ENCODE results near the gene PLEKHF1.

PLEKHF1 gene

GRCh38 chr19:29711584-29712132 is 46.4 kb downstream of the PLEKHF1 start:
- TF ChIP-seq POLR2AphosphoS5 (IDR thresholded peaks at IDR 0.05; ENCODE audit: low read depth, low read length) (no peak), TAF1 (IDR thresholded peaks at IDR 0.05; ENCODE audit: borderline replicate concordance, low read depth, low read length) (no peak), POLR2A (IDR thresholded peaks at IDR 0.05; ENCODE audit: low read depth, low read length) (no peak)
- no peak for FAIRE-seq
- no peak for DNase-seq (ENCODE audit: insufficient read length)

- DNase-seq (ENCODE audit: insufficient read length): no peak
- FAIRE-seq: no peak
- TF ChIP-seq POLR2A (IDR thresholded peaks at IDR 0.05; ENCODE audit: low read depth, low read length) (no peak), TAF1 (IDR thresholded peaks at IDR 0.05; ENCODE audit: borderline replicate concordance, low read depth, low read length) (no peak), POLR2AphosphoS5 (IDR thresholded peaks at IDR 0.05; ENCODE audit: low read depth, low read length) (no peak)
These were observed 47.7 kb downstream of the PLEKHF1 start for GRCh38 chr19:29712744-29713516.

GRCh38 chr19:29714371-29714952 is 49.2 kb downstream of the PLEKHF1 start:
- no peak for TF ChIP-seq TAF1 (IDR thresholded peaks at IDR 0.05; ENCODE audit: borderline replicate concordance, low read depth, low read length)
- TF ChIP-seq POLR2AphosphoS5 (IDR thresholded peaks at IDR 0.05; ENCODE audit: low read depth, low read length): no peak
- TF ChIP-seq POLR2A (IDR thresholded peaks at IDR 0.05; ENCODE audit: low read depth, low read length): no peak
- no peak for DNase-seq (ENCODE audit: insufficient read length)
- FAIRE-seq: no peak

- FAIRE-seq (peak; percentile 72), DNase-seq (ENCODE audit: insufficient read length) (peak; percentile 65)
- TF ChIP-seq POLR2A (IDR thresholded peaks at IDR 0.05; ENCODE audit: low read depth, low read length) (peak; percentile 77; the same call in 1 of the 2 replicates), POLR2AphosphoS5 (IDR thresholded peaks at IDR 0.05; ENCODE audit: low read depth, low read length) (peak; percentile 74), TAF1 (IDR thresholded peaks at IDR 0.05; ENCODE audit: borderline replicate concordance, low read depth, low read length) (peak; percentile 50; the same call in 1 of the 2 replicates)
These were observed 49.9 kb downstream of the PLEKHF1 start, which contains the start of gene C19orf12 for GRCh38 chr19:29714953-29715700. TSS of gene C19orf12 (minus strand) at chr19:29715261. CDS start at chr19:29708413, 6,848 bp downstream.

GRCh38 chr19:29715701-29716581 is 50.7 kb downstream of the PLEKHF1 start:
- FAIRE-seq: peak; percentile 27
- TF ChIP-seq POLR2A (IDR thresholded peaks at IDR 0.05; ENCODE audit: low read depth, low read length): no peak
- TF ChIP-seq TAF1 (IDR thresholded peaks at IDR 0.05; ENCODE audit: borderline replicate concordance, low read depth, low read length): no peak
- no peak for TF ChIP-seq POLR2AphosphoS5 (IDR thresholded peaks at IDR 0.05; ENCODE audit: low read depth, low read length)
- DNase-seq (ENCODE audit: insufficient read length): no peak

GRCh38 chr19:29717051-29717450 is 51.8 kb downstream of the PLEKHF1 start:
- DNase-seq (ENCODE audit: insufficient read length) (no peak), FAIRE-seq (no peak)
- TF ChIP-seq TAF1 (IDR thresholded peaks at IDR 0.05; ENCODE audit: borderline replicate concordance, low read depth, low read length) (no peak), POLR2A (IDR thresholded peaks at IDR 0.05; ENCODE audit: low read depth, low read length) (no peak), POLR2AphosphoS5 (IDR thresholded peaks at IDR 0.05; ENCODE audit: low read depth, low read length) (no peak)

- no peak for TF ChIP-seq POLR2AphosphoS5 (IDR thresholded peaks at IDR 0.05; ENCODE audit: low read depth, low read length)
- TF ChIP-seq TAF1 (IDR thresholded peaks at IDR 0.05; ENCODE audit: borderline replicate concordance, low read depth, low read length): no peak
- TF ChIP-seq POLR2A (IDR thresholded peaks at IDR 0.05; ENCODE audit: low read depth, low read length): no peak
- DNase-seq (ENCODE audit: insufficient read length) (no peak), FAIRE-seq (no peak)
These were observed 58.9 kb downstream of the PLEKHF1 start for GRCh38 chr19:29724102-29724641.

- TF ChIP-seq POLR2A (IDR thresholded peaks at IDR 0.05; ENCODE audit: low read depth, low read length) (no peak), TAF1 (IDR thresholded peaks at IDR 0.05; ENCODE audit: borderline replicate concordance, low read depth, low read length) (no peak), POLR2AphosphoS5 (IDR thresholded peaks at IDR 0.05; ENCODE audit: low read depth, low read length) (no peak)
- DNase-seq (ENCODE audit: insufficient read length) (no peak), FAIRE-seq (no peak)
These were observed 59.5 kb downstream of the PLEKHF1 start for GRCh38 chr19:29724746-29725145.

Data from GM12892 (cell line).